ENCODE data around the gene EDRF1. TPM values are rescaled to one million over a fixed set of nuclear protein-coding genes. Genes with fewer than 3 reads are reported as not detected.

The EDRF1 gene
- total and polyA plus RNA-seq, 2 donors (not counting 1 experiment from before 2014, with no cell fraction given), result 26.1 to 63.0 TPM

DNA sequence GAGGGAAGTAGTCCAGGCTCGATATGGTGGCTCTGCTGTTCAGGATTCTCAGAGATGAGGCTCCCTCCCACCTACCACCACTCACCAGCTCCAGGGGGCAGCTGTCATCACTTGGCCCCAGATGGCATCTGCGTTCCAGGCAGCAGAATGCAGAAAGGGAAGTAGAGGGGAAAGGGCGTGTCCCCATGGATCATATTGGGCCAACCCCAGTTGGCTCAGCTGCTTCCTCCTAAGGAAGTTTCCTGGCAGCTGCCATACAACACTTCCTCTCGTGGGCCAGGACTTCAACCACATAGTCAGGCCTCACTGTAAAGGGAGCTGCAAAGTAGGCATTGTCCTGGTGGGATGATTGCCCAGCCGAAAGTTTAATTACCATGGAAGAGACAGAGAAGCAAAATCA, 34.9 kb upstream of the EDRF1 start:
- 43% methylated on average over 4 of the region's 5 CpGs for WGBS (ENCODE audit: insufficient coverage)
- Mint-ChIP-seq H3K27me3 (peaks cover 19% of the 10 kb centered on the region), H3K9me3 (ENCODE audit: insufficient read depth) (no peaks in the 10 kb centered on the region), H3K4me3 (no peak overlapping the region), H3K27ac (no peak overlapping the region), H3K4me1 (no peaks in the 10 kb centered on the region)
- Histone ChIP-seq H2AFZ (ENCODE audit: insufficient read depth, low read depth, low read length, poor library complexity, severe bottlenecking) (no peak overlapping the region), H3K79me2 (ENCODE audit: control insufficient read depth, insufficient read depth, low read length) (no peaks in the 10 kb centered on the region), H3K27me3 (replicated peaks in 1 of 4; ENCODE audit: control extremely low read depth in 1 of 4, control insufficient read depth in 3 of 4, insufficient read depth in 4 of 4, low read length in 3 of 4) (peaks cover 0 to 14% (median 3%) of the 10 kb centered on the region in 4 experiments), H3K9me3 (ENCODE audit: control extremely low read depth in 1 of 3, control insufficient read depth in 2 of 3, insufficient read depth in 1 of 3, low read length in 2 of 3) (no peaks in the 10 kb centered on the region), H3K36me3 (replicated peaks in 1 of 2; ENCODE audit: control extremely low read depth in 1 of 2, control insufficient read depth in 1 of 2, extremely low read depth in 1 of 2, insufficient read depth in 2 of 2, low read length in 1 of 2) (no peaks in the 10 kb centered on the region), H3K27ac (ENCODE audit: low read length in 2 of 2) (no peak overlapping the region), H3K4me1 (ENCODE audit: control insufficient read depth in 2 of 2, insufficient read depth in 2 of 2, low read length in 2 of 2) (no peaks in the 10 kb centered on the region), H3K4me2 (replicated peaks; ENCODE audit: low read depth, low read length, poor library complexity, severe bottlenecking) (no peak overlapping the region), H4K20me1 (ENCODE audit: control insufficient read depth, insufficient read depth, low read length, poor library complexity, severe bottlenecking) (no peaks in the 10 kb centered on the region), H3K4me3 (ENCODE audit: control extremely low read depth in 1 of 5, extremely low read depth in 1 of 5, insufficient read depth in 1 of 5, low read depth in 2 of 5, low read length in 4 of 5) (no peak overlapping the region), H3K9ac (ENCODE audit: low read length) (no peak overlapping the region)
- TF ChIP-seq EZH2 (IDR thresholded peaks at IDR 0.05; ENCODE audit: borderline replicate concordance, insufficient read depth, low read depth, low read length, poor library complexity, severe bottlenecking), result no peak
- TF ChIP-seq, protein P1, sequence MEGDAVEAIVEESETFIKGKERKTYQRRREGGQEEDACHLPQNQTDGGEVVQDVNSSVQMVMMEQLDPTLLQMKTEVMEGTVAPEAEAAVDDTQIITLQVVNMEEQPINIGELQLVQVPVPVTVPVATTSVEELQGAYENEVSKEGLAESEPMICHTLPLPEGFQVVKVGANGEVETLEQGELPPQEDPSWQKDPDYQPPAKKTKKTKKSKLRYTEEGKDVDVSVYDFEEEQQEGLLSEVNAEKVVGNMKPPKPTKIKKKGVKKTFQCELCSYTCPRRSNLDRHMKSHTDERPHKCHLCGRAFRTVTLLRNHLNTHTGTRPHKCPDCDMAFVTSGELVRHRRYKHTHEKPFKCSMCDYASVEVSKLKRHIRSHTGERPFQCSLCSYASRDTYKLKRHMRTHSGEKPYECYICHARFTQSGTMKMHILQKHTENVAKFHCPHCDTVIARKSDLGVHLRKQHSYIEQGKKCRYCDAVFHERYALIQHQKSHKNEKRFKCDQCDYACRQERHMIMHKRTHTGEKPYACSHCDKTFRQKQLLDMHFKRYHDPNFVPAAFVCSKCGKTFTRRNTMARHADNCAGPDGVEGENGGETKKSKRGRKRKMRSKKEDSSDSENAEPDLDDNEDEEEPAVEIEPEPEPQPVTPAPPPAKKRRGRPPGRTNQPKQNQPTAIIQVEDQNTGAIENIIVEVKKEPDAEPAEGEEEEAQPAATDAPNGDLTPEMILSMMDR (IDR thresholded peaks at IDR 0.05), result no peak
- intact Hi-C loops (cut with micrococcal nuclease), result no loop called here
- ChIA-PET POLR2A (no interaction called here), CTCF (no interaction called here)
- ATAC-seq (ENCODE audit: low read depth) (no peak), DNase-seq (no peak)

DNA sequence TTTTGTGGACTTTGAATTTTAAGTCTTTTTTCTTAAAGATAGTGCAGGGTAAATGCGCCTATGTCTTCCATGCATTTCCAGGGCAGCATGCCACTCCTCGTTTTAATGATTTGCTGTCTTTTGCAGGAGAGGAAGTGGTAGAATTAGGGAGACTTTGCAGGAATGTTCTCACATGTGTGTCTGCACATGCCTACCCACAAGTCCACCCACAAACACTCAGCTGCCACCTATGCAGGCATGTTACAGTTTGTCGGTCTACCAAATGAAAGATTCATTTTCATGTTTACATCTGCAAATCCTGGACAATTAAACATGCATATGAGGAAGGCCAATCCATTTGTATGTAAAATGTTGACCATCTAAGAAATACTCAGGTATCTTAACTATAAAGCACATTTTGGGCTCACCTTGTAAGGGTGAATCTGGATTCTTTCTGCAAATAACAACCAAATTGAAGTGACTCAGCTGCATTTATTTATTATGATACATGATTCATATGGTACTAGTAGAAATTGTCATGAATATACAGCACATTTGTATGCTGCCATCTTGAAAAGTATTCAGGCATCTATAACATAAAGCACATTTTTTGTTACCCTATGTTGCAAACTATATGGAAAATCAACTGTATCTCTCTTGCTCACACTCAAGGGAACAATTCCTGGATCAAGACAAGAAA, 31.9 kb upstream of the EDRF1 start:
- H3K79me2 ChIP-seq (ENCODE audit: control insufficient read depth, insufficient read depth, low read length), result no peaks in the 10 kb centered on the region
- ChIA-PET CTCF (interaction anchor here (0.7 kb wide), 1 partner anchor 610 kb away, joined by 4 read pairs; no protein-coding TSS in a partner anchor), POLR2A (no interaction called here)
- no peak overlapping the region for H3K4me2 ChIP-seq (replicated peaks; ENCODE audit: low read depth, low read length, poor library complexity, severe bottlenecking)
- no peak overlapping the region for H3K27ac Mint-ChIP-seq
- H3K27me3 Mint-ChIP-seq, result peaks cover 17% of the 10 kb centered on the region
- no peaks in the 10 kb centered on the region for H4K20me1 ChIP-seq (ENCODE audit: control insufficient read depth, insufficient read depth, low read length, poor library complexity, severe bottlenecking)
- H3K9me3 Mint-ChIP-seq (ENCODE audit: insufficient read depth), result no peaks in the 10 kb centered on the region
- no peak overlapping the region for H2AFZ ChIP-seq (ENCODE audit: insufficient read depth, low read depth, low read length, poor library complexity, severe bottlenecking)
- TF ChIP-seq, protein P1 (IDR thresholded peaks at IDR 0.05), result no peak
- TF ChIP-seq EZH2 (IDR thresholded peaks at IDR 0.05; ENCODE audit: borderline replicate concordance, insufficient read depth, low read depth, low read length, poor library complexity, severe bottlenecking), result no peak
- H3K4me3 ChIP-seq (ENCODE audit: control extremely low read depth in 1 of 5, extremely low read depth in 1 of 5, insufficient read depth in 1 of 5, low read depth in 2 of 5, low read length in 4 of 5), result no peak overlapping the region
- no peaks in the 10 kb centered on the region for H3K4me1 ChIP-seq (ENCODE audit: control insufficient read depth in 2 of 2, insufficient read depth in 2 of 2, low read length in 2 of 2)
- no peaks in the 10 kb centered on the region for H3K36me3 ChIP-seq (replicated peaks in 1 of 2; ENCODE audit: control extremely low read depth in 1 of 2, control insufficient read depth in 1 of 2, extremely low read depth in 1 of 2, insufficient read depth in 2 of 2, low read length in 1 of 2)
- H3K4me1 Mint-ChIP-seq, result no peaks in the 10 kb centered on the region
- ATAC-seq (ENCODE audit: low read depth) (no peak), DNase-seq (no peak)
- no peak overlapping the region for H3K9ac ChIP-seq (ENCODE audit: low read length)
- no peaks in the 10 kb centered on the region for H3K9me3 ChIP-seq (ENCODE audit: control extremely low read depth in 1 of 3, control insufficient read depth in 2 of 3, insufficient read depth in 1 of 3, low read length in 2 of 3)
- 80% methylated on average over 2 of the region's 3 CpGs for WGBS (ENCODE audit: insufficient coverage)
- intact Hi-C loops (cut with micrococcal nuclease), result no loop called here
- no peak overlapping the region for H3K27ac ChIP-seq (ENCODE audit: low read length in 2 of 2)
- peaks cover 0 to 5% (median 0%) of the 10 kb centered on the region in 4 experiments for H3K27me3 ChIP-seq (replicated peaks in 1 of 4; ENCODE audit: control extremely low read depth in 1 of 4, control insufficient read depth in 3 of 4, insufficient read depth in 4 of 4, low read length in 3 of 4)
- no peak overlapping the region for H3K4me3 Mint-ChIP-seq

Measured in B cell (primary cell).